GM18867 (cell line): ENCODE measurements around the gene FOXE3.

Source experiments
- ATAC-seq: cut with Tn5 transposase; IDR thresholded peaks from one replicate; pipeline ENCODE4 v1.9.1; 2021; ENCODE audit warnings: mild to moderate bottlenecking, moderate library complexity; ENCODE audit not compliant: unreplicated experiment

FOXE3 gene

GRCh38 chr1:47403321-47403910 lies 12.7 kb upstream of the FOXE3 start:
- ATAC-seq: no peak

- no peak for ATAC-seq
Observed at GRCh38 chr1:47405697-47406096, 10.4 kb upstream of the FOXE3 start.

- no peak for ATAC-seq
Observed at GRCh38 chr1:47406966-47407365, 9.1 kb upstream of the FOXE3 start.

- ATAC-seq: no peak
Observed at GRCh38 chr1:47407481-47407880, 8.6 kb upstream of the FOXE3 start.

GRCh38 chr1:47409311-47410067 lies 6.6 kb upstream of the FOXE3 start:
- no peak for ATAC-seq

- no peak for ATAC-seq
Observed at GRCh38 chr1:47410068-47410455, 6.0 kb upstream of the FOXE3 start.

GRCh38 chr1:47411436-47411835 lies 4.6 kb upstream of the FOXE3 start:
- ATAC-seq: no peak

GRCh38 chr1:47412437-47412836 lies 3.6 kb upstream of the FOXE3 start:
- ATAC-seq: no peak

- no peak for ATAC-seq
Observed at GRCh38 chr1:47416319-47417169, 459 bp downstream of the FOXE3 start.

- no peak for ATAC-seq
Observed at GRCh38 chr1:47417170-47418044, 1.3 kb downstream of the FOXE3 start.

- ATAC-seq: no peak
Observed at GRCh38 chr1:47418122-47418521, 2.0 kb downstream of the FOXE3 start.

GRCh38 chr1:47418681-47419325 lies 2.7 kb downstream of the FOXE3 start:
- ATAC-seq: no peak

GRCh38 chr1:47420547-47420946 lies 4.5 kb downstream of the FOXE3 start:
- ATAC-seq: no peak

- ATAC-seq: no peak
Observed at GRCh38 chr1:47423872-47424271, 7.8 kb downstream of the FOXE3 start.

- ATAC-seq: no peak
Observed at GRCh38 chr1:47424336-47424982, 8.4 kb downstream of the FOXE3 start.

GRCh38 chr1:47431534-47431933 lies 15.4 kb downstream of the FOXE3 start:
- ATAC-seq: no peak

- no peak for ATAC-seq
Observed at GRCh38 chr1:47432071-47433036, 16.3 kb downstream of the FOXE3 start.

GRCh38 chr1:47433037-47433421 lies 16.9 kb downstream of the FOXE3 start:
- no peak for ATAC-seq
